Gastroesophageal sphincter (tissue), 4 donors: ENCODE data around the gene INTS11. TPM values are rescaled to one million over a fixed set of nuclear protein-coding genes. Genes with fewer than 3 reads are reported as not detected.
"Not testable (repeated sequence)": the region's sequence is repeated elsewhere in the genome, so short reads cannot be mapped to it uniquely, and the experiment has no call there.

ENCODE experiments used
- ATAC-seq: fragments of 150-250 bp; one replicate; pipeline ENCODE4 v1.9.1; 2016; ENCODE audit warnings: mild to moderate bottlenecking, moderate library complexity
- H3K27ac ChIP-seq, 4 donors: fragments of 200-600 bp; sonication (generic) in 3 of 4; 1 replicate in 3 of 4; 2 replicates in 1 of 4; pipeline ENCODE4 v1.5.1; 2016 to 2019
- H3K27me3 ChIP-seq: fragments of 200-600 bp; sonication (generic); one replicate; pipeline ENCODE4 v1.5.1; 2019
- H3K36me3 ChIP-seq, 2 donors: fragments of 200-600 bp; sonication (generic); one replicate each; pipeline ENCODE4 v1.5.1; 2019; ENCODE audit warnings: control low read depth in 1 of 2
- H3K4me1 ChIP-seq, 3 donors: fragments of 200-600 bp; sonication (generic); 1 replicate in 2 of 3; 2 replicates in 1 of 3; pipeline ENCODE4 v1.5.1; 2016 to 2019; ENCODE audit warnings: control low read depth in 2 of 3
- H3K4me3 ChIP-seq, 2 donors: fragments of 200-600 bp; sonication (generic); one replicate each; pipeline ENCODE4 v1.5.1; 2019; ENCODE audit warnings: mild to moderate bottlenecking in 1 of 2, moderate library complexity in 1 of 2
- H3K9me3 ChIP-seq, 3 donors: fragments of 200-600 bp; sonication (generic); one replicate each; pipeline ENCODE4 v1.5.1; 2017 to 2019; ENCODE audit warnings: control low read depth in 2 of 3
- EP300 ChIP-seq: sonication (generic); formaldehyde crosslinking; IDR thresholded peaks from one replicate; pipeline ENCODE4 v1.6.1; 2017; ENCODE audit warnings: antibody characterized with exemption, mild to moderate bottlenecking
- POLR2A ChIP-seq, 2 donors: fragments of 450-650 bp; IDR thresholded peaks; one replicate each; pipeline ENCODE4 v1.6.1; 2017; ENCODE audit warnings: antibody characterized with exemption in 2 of 2, mild to moderate bottlenecking in 2 of 2, moderate library complexity in 1 of 2
- POLR2AphosphoS5 ChIP-seq: sonication (generic); formaldehyde crosslinking; IDR thresholded peaks from one replicate; pipeline ENCODE4 v1.6.1; 2017; ENCODE audit warnings: antibody characterized with exemption
- WGBS, 2 donors: methylation state at CpG; one replicate each; pipeline ENCODE4 v1.1.5; 2018; ENCODE audit warnings: low coverage in 1 of 2; 5-methylcytosine and 5-hydroxymethylcytosine counted together
- total RNA-seq, 4 donors: library from RNA; depleted of rRNA; stranded (reverse); fragments of >200 nt; gene quantifications; one replicate each; pipeline ENCODE4 v1.1.0, GENCODE V29; 2016
- TF ChIP-seq, protein P1 (sequence below), 4 experiments: fragments of 200-600 bp in 2 of 4; fragments of 450-650 bp in 2 of 4; sonication (generic) in 1 of 4; IDR thresholded peaks; one replicate each; pipeline ENCODE4 v1.5.1; 2017 to 2019; ENCODE audit warnings: antibody characterized with exemption in 4 of 4, mild to moderate bottlenecking in 2 of 4, moderate library complexity in 2 of 4

The INTS11 gene
- total RNA-seq, 4 donors from 2014 or later, result 62.0 to 119 (median 96.4) TPM

- TF ChIP-seq POLR2A (IDR thresholded peaks at IDR 0.05) (no peak), POLR2AphosphoS5 (no peak), EP300 (no peak)
- TF ChIP-seq, protein P1, sequence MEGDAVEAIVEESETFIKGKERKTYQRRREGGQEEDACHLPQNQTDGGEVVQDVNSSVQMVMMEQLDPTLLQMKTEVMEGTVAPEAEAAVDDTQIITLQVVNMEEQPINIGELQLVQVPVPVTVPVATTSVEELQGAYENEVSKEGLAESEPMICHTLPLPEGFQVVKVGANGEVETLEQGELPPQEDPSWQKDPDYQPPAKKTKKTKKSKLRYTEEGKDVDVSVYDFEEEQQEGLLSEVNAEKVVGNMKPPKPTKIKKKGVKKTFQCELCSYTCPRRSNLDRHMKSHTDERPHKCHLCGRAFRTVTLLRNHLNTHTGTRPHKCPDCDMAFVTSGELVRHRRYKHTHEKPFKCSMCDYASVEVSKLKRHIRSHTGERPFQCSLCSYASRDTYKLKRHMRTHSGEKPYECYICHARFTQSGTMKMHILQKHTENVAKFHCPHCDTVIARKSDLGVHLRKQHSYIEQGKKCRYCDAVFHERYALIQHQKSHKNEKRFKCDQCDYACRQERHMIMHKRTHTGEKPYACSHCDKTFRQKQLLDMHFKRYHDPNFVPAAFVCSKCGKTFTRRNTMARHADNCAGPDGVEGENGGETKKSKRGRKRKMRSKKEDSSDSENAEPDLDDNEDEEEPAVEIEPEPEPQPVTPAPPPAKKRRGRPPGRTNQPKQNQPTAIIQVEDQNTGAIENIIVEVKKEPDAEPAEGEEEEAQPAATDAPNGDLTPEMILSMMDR (IDR thresholded peaks at IDR 0.05), result no peak
- Histone ChIP-seq H3K4me1 (peaks cover 0 to 43% (median 27%) of the 10 kb centered on the region in 3 donors), H3K27me3 (no peaks in the 10 kb centered on the region), H3K27ac (peak overlapping the region in 2 of 4 donors; percentile 28 to 69), H3K36me3 (peaks cover 0 to 17% of the 10 kb centered on the region in 2 donors), H3K4me3 (no peak overlapping the region), H3K9me3 (no peaks in the 10 kb centered on the region)
- no peak for ATAC-seq
- 53 to 59% methylated on average over 8 to 9 of the region's 12 CpGs for WGBS, 2 donors
Measured at GRCh38 chr1:1371364-1371745, 46.9 kb upstream of the INTS11 start.

DNA sequence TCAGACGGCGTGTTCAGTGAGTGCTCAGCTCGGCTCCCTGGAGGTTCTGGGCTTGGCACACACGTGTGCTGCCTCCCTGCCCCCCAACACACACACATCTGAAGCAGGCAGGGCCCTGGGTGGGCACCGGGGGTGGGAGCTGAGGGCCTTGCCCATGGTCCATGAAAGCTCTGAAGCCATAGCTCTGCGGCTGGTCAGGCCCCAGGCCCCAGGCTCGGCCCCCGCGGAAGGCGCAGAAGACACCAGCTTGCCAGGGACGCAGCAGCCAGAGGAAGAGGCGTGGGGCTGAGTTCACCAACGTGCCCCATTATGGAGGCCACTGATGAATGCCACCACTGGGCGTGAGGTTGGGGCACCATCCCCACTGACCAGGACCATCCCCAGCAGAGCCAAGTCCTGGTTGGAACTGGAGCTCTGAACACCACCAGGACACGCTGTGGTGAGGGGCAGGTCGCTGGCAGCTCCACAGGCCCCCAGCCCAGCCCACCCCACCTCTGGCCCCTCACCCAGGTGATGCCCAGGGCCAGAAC is 46.4 kb upstream of the INTS11 start:
- H3K4me1 ChIP-seq, result peaks cover 0 to 38% (median 23%) of the 10 kb centered on the region in 3 donors
- peaks cover 0 to 17% of the 10 kb centered on the region in 2 donors for H3K36me3 ChIP-seq
- no peak overlapping the region for H3K4me3 ChIP-seq
- ATAC-seq, result no peak
- H3K27me3 ChIP-seq, result no peaks in the 10 kb centered on the region
- WGBS, 2 donors, result no CpG with 5 or more reads among the region's 16 CpGs
- TF ChIP-seq, protein P1 (IDR thresholded peaks at IDR 0.05), result no peak
- TF ChIP-seq EP300 (no peak), POLR2AphosphoS5 (no peak), POLR2A (IDR thresholded peaks at IDR 0.05) (no peak)
- no peak overlapping the region for H3K27ac ChIP-seq
- H3K9me3 ChIP-seq, result no peaks in the 10 kb centered on the region

DNA sequence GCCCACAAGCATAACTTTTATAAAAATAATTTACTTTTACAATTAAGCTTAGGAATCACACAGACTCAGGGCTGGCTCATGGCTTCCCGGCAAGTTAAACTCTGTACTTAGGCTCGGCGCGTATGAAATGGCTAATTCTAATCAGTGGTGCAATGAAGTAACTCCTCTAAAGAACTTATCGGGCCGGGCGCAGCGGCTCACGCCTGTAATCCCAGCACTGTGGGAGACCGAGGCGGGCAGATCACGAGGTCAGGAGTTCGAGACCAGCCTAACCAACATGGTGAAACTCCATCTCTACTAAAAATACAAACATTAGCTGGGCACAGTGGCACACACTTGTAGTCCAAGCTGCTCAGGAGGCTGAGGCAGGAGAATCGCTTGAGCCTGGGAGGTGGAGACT is 45.6 kb upstream of the INTS11 start:
- peaks cover 0 to 35% (median 21%) of the 10 kb centered on the region in 3 donors for H3K4me1 ChIP-seq
- H3K4me3 ChIP-seq, H3K27me3 ChIP-seq, H3K27ac ChIP-seq, ATAC-seq, H3K9me3 ChIP-seq: not testable (repeated sequence)
- 96% methylated on average over 4 of the region's 14 CpGs; no CpG with 5 or more reads in 1 of the 2 donors for WGBS, 2 donors
- H3K36me3 ChIP-seq, result peaks cover 0 to 17% of the 10 kb centered on the region in 2 donors

DNA sequence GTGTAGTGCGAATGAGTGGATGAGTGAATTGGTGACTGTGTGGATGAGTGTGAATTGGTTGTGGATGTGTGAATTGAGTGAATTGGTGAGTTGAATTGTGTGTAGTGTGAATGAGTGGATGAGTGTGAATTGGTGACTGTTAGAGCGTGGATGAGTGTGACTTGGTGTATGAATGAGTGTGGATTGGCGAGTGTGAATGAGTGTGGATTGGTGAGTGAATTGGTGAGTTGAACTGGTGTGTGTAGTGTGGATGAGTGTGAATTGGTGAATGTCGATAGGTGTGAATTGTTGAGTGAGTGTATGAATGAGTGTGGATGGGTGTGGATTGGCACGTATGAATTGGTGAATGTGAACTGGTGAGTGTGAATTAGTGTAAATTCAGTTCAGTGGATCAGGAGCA is 42.9 kb upstream of the INTS11 start:
- TF ChIP-seq POLR2AphosphoS5 (no peak), POLR2A (IDR thresholded peaks at IDR 0.05) (no peak), EP300 (no peak)
- TF ChIP-seq, protein P1 (IDR thresholded peaks at IDR 0.05), result no peak
- ATAC-seq, result no peak
- H3K36me3 ChIP-seq, result peaks cover 0 to under 1% of the 10 kb centered on the region in 2 donors
- no peaks in the 10 kb centered on the region for H3K9me3 ChIP-seq
- H3K27me3 ChIP-seq, result no peaks in the 10 kb centered on the region
- peaks cover 0 to 13% (median 8%) of the 10 kb centered on the region in 3 donors for H3K4me1 ChIP-seq
- no peak overlapping the region for H3K4me3 ChIP-seq
- H3K27ac ChIP-seq, result no peak overlapping the region
- 94 to 100% methylated on average over 4 to 5 of the region's 5 CpGs for WGBS, 2 donors

DNA sequence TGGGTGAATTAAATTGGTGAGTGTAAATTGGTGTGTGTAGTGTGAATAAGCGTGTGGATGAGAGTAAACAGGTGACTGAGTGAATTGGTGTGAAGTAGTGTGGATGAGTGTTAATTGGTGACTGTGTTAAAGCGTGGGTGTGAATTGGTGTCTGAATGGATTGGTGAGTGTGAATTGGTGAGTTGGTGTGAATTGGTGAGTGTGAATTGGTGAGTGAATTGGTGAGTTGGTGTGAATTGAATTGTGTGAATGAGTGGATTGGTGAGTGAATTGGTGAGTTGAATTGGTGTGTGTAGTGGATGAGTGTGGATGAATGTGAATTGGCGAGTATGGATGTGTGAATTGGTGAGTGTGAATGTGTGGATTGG is 42.2 kb upstream of the INTS11 start:
- Histone ChIP-seq H3K36me3 (no peaks in the 10 kb centered on the region), H3K27me3 (no peaks in the 10 kb centered on the region), H3K9me3 (no peaks in the 10 kb centered on the region), H3K4me3 (no peak overlapping the region), H3K4me1 (peaks cover 0 to 13% (median 2%) of the 10 kb centered on the region in 3 donors), H3K27ac (no peak overlapping the region)
- no peak for ATAC-seq
- WGBS, 2 donors, result 91 to 93% methylated on average over 3 of the region's 3 CpGs
- TF ChIP-seq POLR2AphosphoS5 (no peak), EP300 (no peak), POLR2A (IDR thresholded peaks at IDR 0.05) (no peak)
- TF ChIP-seq, protein P1 (IDR thresholded peaks at IDR 0.05), result no peak
